Measurements from ENCODE around the gene LRG1.

- TF ChIP-seq ZFP3 (CRISPR knock-in tag; IDR thresholded peaks at IDR 0.05): no peak
- TF ChIP-seq PATZ1 (CRISPR knock-in tag; IDR thresholded peaks at IDR 0.05; ENCODE audit: borderline replicate concordance): no peak
- TF ChIP-seq ZC3H10 (CRISPR knock-in tag; IDR thresholded peaks at IDR 0.05): no peak
- no peak for TF ChIP-seq POU6F1 (CRISPR knock-in tag; IDR thresholded peaks at IDR 0.05; ENCODE audit: borderline replicate concordance, low read depth)
- no peak for TF ChIP-seq BACH2 (CRISPR knock-in tag; IDR thresholded peaks at IDR 0.05; ENCODE audit: borderline replicate concordance)
- no peak for TF ChIP-seq ZNF8 (CRISPR knock-in tag; IDR thresholded peaks at IDR 0.05)
- no peak for TF ChIP-seq ARNTL (CRISPR knock-in tag; IDR thresholded peaks at IDR 0.05; ENCODE audit: borderline replicate concordance, low read depth)
- TF ChIP-seq ZFP30 (CRISPR knock-in tag; IDR thresholded peaks at IDR 0.05): no peak
- no peak for TF ChIP-seq PPARA (CRISPR knock-in tag; IDR thresholded peaks at IDR 0.05; ENCODE audit: borderline replicate concordance)
- TF ChIP-seq CREB5 (CRISPR knock-in tag; IDR thresholded peaks at IDR 0.05; ENCODE audit: low read depth): no peak
- TF ChIP-seq TSHZ2 (CRISPR knock-in tag; IDR thresholded peaks at IDR 0.05): no peak
- no peak for TF ChIP-seq TCF4 (CRISPR knock-in tag; IDR thresholded peaks at IDR 0.05; ENCODE audit: borderline replicate concordance)
- TF ChIP-seq ZNF565 (CRISPR knock-in tag; conservative IDR thresholded peaks at IDR 0.05; ENCODE audit: low read depth): no peak
Observed at GRCh38 chr19:4519172-4519496, 20.7 kb downstream of the LRG1 start.
